Measurements from ENCODE around the gene MDFIC2. TPM values are rescaled to one million over a fixed set of nuclear protein-coding genes. Genes with fewer than 3 reads are reported as not detected.

The MDFIC2 gene
- total and polyA plus RNA-seq, 3 experiments from 2014 or later: not detected

- ChIA-PET POLR2A (no interaction called here), CTCF (no interaction called here)
- H3K27me3 Mint-ChIP-seq: no peaks in the 10 kb centered on the region
- no peaks in the 10 kb centered on the region for H3K4me1 Mint-ChIP-seq
- no peaks in the 10 kb centered on the region for H3K36me3 Mint-ChIP-seq
- DNase-seq: no peak
- H3K9me3 ChIP-seq (ENCODE audit: low read length): no peaks in the 10 kb centered on the region
- H3K4me3 ChIP-seq (ENCODE audit: low read length): no peak overlapping the region
- no peaks in the 10 kb centered on the region for H3K36me3 ChIP-seq (ENCODE audit: insufficient read depth, low read length)
- no peak overlapping the region for H3K4me3 Mint-ChIP-seq
- H3K9me3 Mint-ChIP-seq: peaks cover 0 to 11% (median 2%) of the 10 kb centered on the region in 5 donors
- H3K4me1 ChIP-seq (ENCODE audit: insufficient read depth, low read length): no peaks in the 10 kb centered on the region
- no peaks in the 10 kb centered on the region for H3K27me3 ChIP-seq (ENCODE audit: insufficient read depth, low read length, poor library complexity, severe bottlenecking)
- no peak overlapping the region for H3K27ac ChIP-seq (ENCODE audit: low read depth, low read length)
- H3K27ac Mint-ChIP-seq: no peak overlapping the region
Observed at GRCh38 chr3:70185661-70186060, 126.8 kb downstream of the MDFIC2 start.

DNA sequence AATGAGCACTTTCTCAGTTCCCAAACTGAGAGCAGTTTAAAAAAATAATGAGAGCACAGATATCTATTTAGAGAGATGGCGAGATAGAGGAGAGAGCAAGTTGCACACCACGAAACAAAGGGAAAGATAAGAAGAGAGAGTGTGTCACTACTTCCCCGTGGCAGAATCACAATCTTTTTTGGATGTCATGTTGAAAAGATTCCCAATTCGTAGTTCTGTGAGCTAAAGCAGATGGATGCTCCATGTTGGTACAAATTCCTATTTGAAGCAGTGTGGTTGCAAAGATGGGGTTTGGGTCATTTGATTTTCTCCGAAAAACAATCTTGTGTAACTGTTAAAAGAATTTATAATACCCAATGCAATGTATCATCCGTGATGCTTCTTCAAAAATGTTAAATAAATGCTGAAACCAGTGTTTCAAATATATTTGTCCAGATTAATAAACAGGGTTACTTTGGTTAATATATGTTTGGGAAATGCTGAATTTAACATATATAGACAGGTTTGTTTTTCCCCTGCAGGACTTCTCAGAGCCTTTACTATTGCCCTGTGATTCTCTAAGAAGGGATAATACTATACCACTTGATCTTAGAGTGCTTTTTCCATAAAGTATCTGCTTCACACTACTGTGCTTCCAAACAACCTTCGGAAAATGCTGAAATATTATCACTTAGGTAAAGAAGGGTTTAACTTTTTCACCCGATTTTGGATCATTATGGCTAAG is 128.5 kb downstream of the MDFIC2 start:
- Histone ChIP-seq H3K4me3 (ENCODE audit: low read length) (no peak overlapping the region), H3K4me1 (ENCODE audit: insufficient read depth, low read length) (no peaks in the 10 kb centered on the region), H3K27ac (ENCODE audit: low read depth, low read length) (no peak overlapping the region), H3K27me3 (ENCODE audit: insufficient read depth, low read length, poor library complexity, severe bottlenecking) (no peaks in the 10 kb centered on the region), H3K9me3 (ENCODE audit: low read length) (no peaks in the 10 kb centered on the region), H3K36me3 (ENCODE audit: insufficient read depth, low read length) (no peaks in the 10 kb centered on the region)
- Mint-ChIP-seq H3K4me3 (no peak overlapping the region), H3K36me3 (no peaks in the 10 kb centered on the region), H3K27me3 (no peaks in the 10 kb centered on the region), H3K4me1 (no peaks in the 10 kb centered on the region), H3K27ac (no peak overlapping the region), H3K9me3 (peaks cover 0 to 6% (median 2%) of the 10 kb centered on the region in 5 donors)
- no peak for DNase-seq
- POLR2A ChIA-PET: no interaction called here
- CTCF ChIA-PET: no interaction called here

GRCh38 chr3:70182166-70182565 is 130.3 kb downstream of the MDFIC2 start:
- ChIA-PET CTCF (no interaction called here), POLR2A (no interaction called here)
- no peaks in the 10 kb centered on the region for H3K9me3 ChIP-seq (ENCODE audit: low read length)
- H3K4me3 ChIP-seq (ENCODE audit: low read length): no peak overlapping the region
- no peaks in the 10 kb centered on the region for H3K4me1 ChIP-seq (ENCODE audit: insufficient read depth, low read length)
- H3K36me3 Mint-ChIP-seq: no peaks in the 10 kb centered on the region
- H3K4me3 Mint-ChIP-seq: no peak overlapping the region
- H3K36me3 ChIP-seq (ENCODE audit: insufficient read depth, low read length): no peaks in the 10 kb centered on the region
- H3K9me3 Mint-ChIP-seq: peaks cover 0 to 2% (median 0%) of the 10 kb centered on the region in 5 donors
- H3K27ac Mint-ChIP-seq: no peak overlapping the region
- no peaks in the 10 kb centered on the region for H3K27me3 Mint-ChIP-seq
- H3K4me1 Mint-ChIP-seq: no peaks in the 10 kb centered on the region
- no peak for DNase-seq
- no peaks in the 10 kb centered on the region for H3K27me3 ChIP-seq (ENCODE audit: insufficient read depth, low read length, poor library complexity, severe bottlenecking)
- no peak overlapping the region for H3K27ac ChIP-seq (ENCODE audit: low read depth, low read length)

DNA sequence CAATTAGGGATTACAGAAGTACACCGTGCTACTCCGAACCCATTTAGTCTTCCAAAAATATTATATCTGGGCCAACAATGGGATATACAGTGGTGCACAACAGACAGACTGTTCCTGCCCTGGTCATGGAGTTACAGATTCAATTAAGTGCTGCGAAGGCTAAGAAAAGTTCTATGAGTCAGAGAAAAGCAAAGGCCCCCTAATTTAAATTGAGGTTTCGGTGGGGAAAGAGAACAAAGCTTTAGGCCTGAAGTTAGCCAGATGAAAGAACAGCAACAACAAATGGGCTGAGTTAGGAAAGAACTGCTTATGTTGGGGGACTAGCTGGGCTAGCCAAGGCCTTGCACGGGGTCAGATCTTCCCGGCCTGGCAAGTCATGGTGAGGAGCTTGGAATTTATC is 131.8 kb downstream of the MDFIC2 start:
- Histone ChIP-seq H3K9me3 (ENCODE audit: low read length) (no peaks in the 10 kb centered on the region), H3K27me3 (ENCODE audit: insufficient read depth, low read length, poor library complexity, severe bottlenecking) (no peaks in the 10 kb centered on the region), H3K36me3 (ENCODE audit: insufficient read depth, low read length) (no peaks in the 10 kb centered on the region), H3K4me1 (ENCODE audit: insufficient read depth, low read length) (no peaks in the 10 kb centered on the region), H3K27ac (ENCODE audit: low read depth, low read length) (no peak overlapping the region), H3K4me3 (ENCODE audit: low read length) (no peak overlapping the region)
- Mint-ChIP-seq H3K9me3 (peaks cover 0 to 2% (median 0%) of the 10 kb centered on the region in 5 donors), H3K27ac (no peak overlapping the region), H3K4me1 (no peaks in the 10 kb centered on the region), H3K36me3 (no peaks in the 10 kb centered on the region), H3K27me3 (no peaks in the 10 kb centered on the region), H3K4me3 (no peak overlapping the region)
- ChIA-PET CTCF (no interaction called here), POLR2A (no interaction called here)
- no peak for DNase-seq

GRCh38 chr3:70179111-70179510 is 133.3 kb downstream of the MDFIC2 start:
- Mint-ChIP-seq H3K27ac (no peak overlapping the region), H3K9me3 (peaks cover 0 to 2% (median 0%) of the 10 kb centered on the region in 5 donors), H3K4me3 (no peak overlapping the region), H3K4me1 (no peaks in the 10 kb centered on the region), H3K27me3 (no peaks in the 10 kb centered on the region), H3K36me3 (no peaks in the 10 kb centered on the region)
- no peaks in the 10 kb centered on the region for H3K36me3 ChIP-seq (ENCODE audit: insufficient read depth, low read length)
- CTCF ChIA-PET: no interaction called here
- no peak overlapping the region for H3K4me3 ChIP-seq (ENCODE audit: low read length)
- H3K27me3 ChIP-seq (ENCODE audit: insufficient read depth, low read length, poor library complexity, severe bottlenecking): no peaks in the 10 kb centered on the region
- no peaks in the 10 kb centered on the region for H3K9me3 ChIP-seq (ENCODE audit: low read length)
- no peak overlapping the region for H3K27ac ChIP-seq (ENCODE audit: low read depth, low read length)
- DNase-seq: no peak
- no peaks in the 10 kb centered on the region for H3K4me1 ChIP-seq (ENCODE audit: insufficient read depth, low read length)
- POLR2A ChIA-PET: no interaction called here

DNA sequence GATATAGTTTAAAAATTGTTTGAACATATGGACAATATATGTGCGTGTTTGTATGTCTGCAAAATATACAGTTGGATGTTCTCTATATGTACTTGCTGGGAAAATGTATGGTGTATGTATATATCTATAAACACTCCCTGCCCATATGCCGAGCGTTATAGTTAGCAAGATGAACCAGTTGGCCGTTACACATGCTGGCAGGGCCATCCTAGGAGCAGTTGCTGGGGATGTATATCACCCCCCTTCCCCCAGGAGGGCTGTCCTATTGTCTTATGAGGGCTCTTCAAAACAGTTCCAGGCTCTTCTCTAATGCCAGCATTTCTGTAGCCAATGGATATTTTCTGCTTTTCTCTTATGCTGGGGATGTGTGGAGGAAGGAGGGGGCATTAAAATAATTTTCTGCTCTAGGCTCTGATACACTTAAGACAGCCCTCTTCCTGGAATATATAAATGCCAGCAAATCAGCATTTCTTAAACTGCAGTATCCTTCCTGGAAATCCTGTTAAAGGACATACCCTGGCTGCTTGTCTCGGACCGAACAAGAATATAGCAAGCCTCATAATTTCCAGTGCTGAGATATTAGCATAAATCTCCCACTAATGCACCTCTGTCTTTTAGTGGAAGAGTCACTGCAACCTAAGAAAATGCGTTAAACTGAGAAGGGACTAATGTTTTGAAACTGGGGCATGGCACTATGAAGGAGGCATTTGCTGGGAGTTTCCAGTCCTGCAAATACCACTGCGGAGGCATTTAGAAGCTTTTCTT is 134.4 kb downstream of the MDFIC2 start:
- Histone ChIP-seq H3K27me3 (ENCODE audit: insufficient read depth, low read length, poor library complexity, severe bottlenecking) (no peaks in the 10 kb centered on the region), H3K27ac (ENCODE audit: low read depth, low read length) (no peak overlapping the region), H3K4me1 (ENCODE audit: insufficient read depth, low read length) (no peaks in the 10 kb centered on the region), H3K4me3 (ENCODE audit: low read length) (no peak overlapping the region), H3K36me3 (ENCODE audit: insufficient read depth, low read length) (no peaks in the 10 kb centered on the region), H3K9me3 (ENCODE audit: low read length) (no peaks in the 10 kb centered on the region)
- H3K36me3 Mint-ChIP-seq: no peaks in the 10 kb centered on the region
- H3K27ac Mint-ChIP-seq: no peak overlapping the region
- no peak overlapping the region for H3K4me3 Mint-ChIP-seq
- H3K27me3 Mint-ChIP-seq: no peaks in the 10 kb centered on the region
- no peak for DNase-seq
- POLR2A ChIA-PET: no interaction called here
- H3K4me1 Mint-ChIP-seq: no peaks in the 10 kb centered on the region
- CTCF ChIA-PET: no interaction called here
- peaks cover 0 to 2% (median 0%) of the 10 kb centered on the region in 5 donors for H3K9me3 Mint-ChIP-seq

DNA sequence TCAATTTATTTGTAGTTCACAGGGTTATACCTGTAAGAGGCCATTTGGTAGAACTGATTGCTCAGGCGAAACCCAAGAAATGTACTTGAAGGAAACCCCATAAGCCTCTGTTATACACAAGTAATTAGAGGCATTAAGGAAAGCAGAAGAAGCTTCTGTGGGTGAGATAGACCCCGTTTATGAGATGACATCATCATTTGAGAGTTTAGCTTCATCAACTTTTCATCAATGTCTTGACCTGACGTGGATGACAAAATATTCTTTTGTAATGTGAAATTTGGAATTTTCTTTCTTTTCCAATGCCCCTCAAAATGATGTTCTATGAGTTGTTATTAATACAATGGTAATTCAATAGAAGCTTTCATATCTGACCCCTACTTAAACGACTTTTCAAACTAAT is 136.2 kb downstream of the MDFIC2 start:
- ChIA-PET POLR2A (no interaction called here), CTCF (no interaction called here)
- DNase-seq: no peak
- Histone ChIP-seq H3K4me3 (ENCODE audit: low read length) (no peak overlapping the region), H3K36me3 (ENCODE audit: insufficient read depth, low read length) (no peaks in the 10 kb centered on the region), H3K9me3 (ENCODE audit: low read length) (no peaks in the 10 kb centered on the region), H3K4me1 (ENCODE audit: insufficient read depth, low read length) (no peaks in the 10 kb centered on the region), H3K27ac (ENCODE audit: low read depth, low read length) (no peak overlapping the region), H3K27me3 (ENCODE audit: insufficient read depth, low read length, poor library complexity, severe bottlenecking) (no peaks in the 10 kb centered on the region)
- Mint-ChIP-seq H3K4me1 (no peaks in the 10 kb centered on the region), H3K9me3 (peaks cover 0 to 2% (median 0%) of the 10 kb centered on the region in 5 donors), H3K27me3 (no peaks in the 10 kb centered on the region), H3K36me3 (no peaks in the 10 kb centered on the region), H3K4me3 (no peak overlapping the region), H3K27ac (no peak overlapping the region)

- H3K27me3 Mint-ChIP-seq: no peaks in the 10 kb centered on the region
- Histone ChIP-seq H3K9me3 (ENCODE audit: low read length) (no peaks in the 10 kb centered on the region), H3K27ac (ENCODE audit: low read depth, low read length) (no peak overlapping the region), H3K36me3 (ENCODE audit: insufficient read depth, low read length) (no peaks in the 10 kb centered on the region), H3K4me1 (ENCODE audit: insufficient read depth, low read length) (no peaks in the 10 kb centered on the region), H3K4me3 (ENCODE audit: low read length) (no peak overlapping the region), H3K27me3 (ENCODE audit: insufficient read depth, low read length, poor library complexity, severe bottlenecking) (no peaks in the 10 kb centered on the region)
- no peak overlapping the region for H3K4me3 Mint-ChIP-seq
- H3K9me3 Mint-ChIP-seq: peaks cover 0 to 12% (median 4%) of the 10 kb centered on the region in 5 donors
- ChIA-PET POLR2A (no interaction called here), CTCF (no interaction called here)
- H3K4me1 Mint-ChIP-seq: no peaks in the 10 kb centered on the region
- no peak for DNase-seq
- no peaks in the 10 kb centered on the region for H3K36me3 Mint-ChIP-seq
- H3K27ac Mint-ChIP-seq: no peak overlapping the region
Observed at GRCh38 chr3:70156808-70157207, 155.6 kb downstream of the MDFIC2 start.
